GM12878 (cell line): ENCODE measurements around the gene ESRRG. TPM values are rescaled to one million over a fixed set of nuclear protein-coding genes. Genes with fewer than 3 reads are reported as not detected.

Experiments
- ATAC-seq: fragments of 200-7000 bp; cut with Tn5 transposase; 3 replicates; pipeline ENCODE4 v1.9.1; 2020; ENCODE audit warnings: mild to moderate bottlenecking, moderate library complexity
- BruUV-seq: library from RNA; stranded (reverse); fragments of 400-500 nt; replicated peaks from 2 replicates; lab custom pipeline; 2021; lab: Mats Ljungman, UMichigan
- CTCF ChIA-PET: fragments of 300-600 bp; sonication (Branson Sonifier 250); formaldehyde crosslinking; extraction: SDS; loops from one replicate; lab custom pipeline; 2021; ENCODE audit warnings: inconsistent platforms; lab: Yijun Ruan, JAX
- POLR2A ChIA-PET: fragments of 350-600 bp; formaldehyde crosslinking; extraction: SDS; loops from one replicate; lab custom pipeline; 2021; ENCODE audit warnings: inconsistent platforms; lab: Charles Lee
- RAD21 ChIA-PET: fragments of 300-600 bp; sonication (Branson Sonifier 250); formaldehyde crosslinking; loops from one replicate; lab custom pipeline; 2023; ENCODE audit warnings: antibody characterized with exemption; ENCODE audit not compliant: unreplicated experiment; lab: Charles Lee
- SMC1A ChIA-PET: fragments of 300-600 bp; sonication (Branson Sonifier 250); formaldehyde crosslinking; loops from one replicate; lab custom pipeline; 2023; ENCODE audit not compliant: unreplicated experiment, uncharacterized antibody; lab: Charles Lee
- DNase-seq: peaks from one replicate; pipeline ENCODE4 v3.0.0-alpha.2; 2011; ENCODE audit warnings: low read depth, low spot score
- FAIRE-seq: peaks from 3 replicates; lab custom pipeline; 2011; peaks lifted over from hg19 to GRCh38; lab: Jason Lieb, UNC
- H2AFZ ChIP-seq: 2 replicates; pipeline ENCODE4 v1.6.0; 2011; ENCODE audit warnings: low read depth, low read length, control low read depth; ENCODE audit not compliant: control insufficient read depth
- H3K27ac ChIP-seq: 2 replicates; pipeline ENCODE4 v1.5.1; 2011; ENCODE audit warnings: control low read depth; ENCODE audit not compliant: control insufficient read depth, insufficient read depth
- H3K27me3 ChIP-seq, 2 experiments: replicated peaks in 1 of 2; 2 replicates each; pipeline versions ENCODE4 v1.6.0 to v1.6.1; 2011; ENCODE audit warnings: low read length in 1 of 2; ENCODE audit not compliant: control insufficient read depth in 2 of 2, insufficient read depth in 2 of 2
- H3K36me3 ChIP-seq, 2 experiments: 2 replicates each; pipeline ENCODE4 v1.5.1; 2011; ENCODE audit warnings: low read length in 1 of 2; ENCODE audit not compliant: control insufficient read depth in 2 of 2, insufficient read depth in 2 of 2
- H3K4me1 ChIP-seq: 2 replicates; pipeline ENCODE4 v1.6.1; 2011; ENCODE audit warnings: mild to moderate bottlenecking, low read length, moderate library complexity, mixed read lengths; ENCODE audit not compliant: control insufficient read depth, insufficient read depth
- H3K4me2 ChIP-seq: 2 replicates; pipeline ENCODE4 v1.6.0; 2011; ENCODE audit warnings: control low read depth; ENCODE audit not compliant: control insufficient read depth, insufficient read depth
- H3K4me3 ChIP-seq: fragments of 200-600 bp; sonication (generic); 2 replicates; pipeline ENCODE4 v1.5.1; 2016
- H3K79me2 ChIP-seq: 2 replicates; pipeline ENCODE4 v1.6.0; 2011; ENCODE audit warnings: low read length; ENCODE audit not compliant: control insufficient read depth, insufficient read depth
- H3K9ac ChIP-seq: 2 replicates; pipeline ENCODE4 v1.8.0; 2011; ENCODE audit warnings: low read length, control low read depth, mixed read lengths; ENCODE audit not compliant: control insufficient read depth, insufficient read depth
- H3K9me3 ChIP-seq: replicated peaks from 3 replicates; pipeline ENCODE4 v1.5.1; 2011; ENCODE audit warnings: mild to moderate bottlenecking, low read length; ENCODE audit not compliant: control insufficient read depth, insufficient read depth
- H4K20me1 ChIP-seq: 2 replicates; pipeline ENCODE4 v1.6.0; 2011; ENCODE audit not compliant: control insufficient read depth, insufficient read depth
- CHD1 ChIP-seq: IDR thresholded peaks from 2 replicates; pipeline ENCODE4 v1.6.1; 2012; ENCODE audit warnings: low read depth, low read length, improper control_type of control experiment
- FOXK2 ChIP-seq: fragments of 450-650 bp; IDR thresholded peaks from 2 replicates; pipeline ENCODE4 v1.6.1; 2017; ENCODE audit warnings: mild to moderate bottlenecking, moderate library complexity
- MYB ChIP-seq: fragments of 150-350 bp; IDR thresholded peaks from 2 replicates; pipeline ENCODE4 v1.6.1; 2014; ENCODE audit warnings: mild to moderate bottlenecking, low read depth, low read length, borderline replicate concordance
- SUPT20H ChIP-seq: IDR thresholded peaks from 2 replicates; pipeline ENCODE4 v1.6.1; 2011; ENCODE audit warnings: low read depth, mild to moderate bottlenecking, low read length, moderate library complexity, borderline replicate concordance; ENCODE audit not compliant: control insufficient read depth
- ZBED1 ChIP-seq: IDR thresholded peaks from 2 replicates; pipeline ENCODE4 v1.6.1; 2016; ENCODE audit warnings: borderline replicate concordance
- ZNF384 ChIP-seq: IDR thresholded peaks from 2 replicates; pipeline ENCODE4 v1.6.1; 2012; ENCODE audit warnings: low read depth, mild to moderate bottlenecking, low read length, improper control_type of control experiment, borderline replicate concordance
- WGBS: methylation state at CpG from one replicate; pipeline ENCODE4 v1.1.6; 2016; ENCODE audit warnings: low lambda C conversion rate; ENCODE audit not compliant: insufficient replicate concordance, insufficient coverage; ENCODE audit errors: missing lambda C conversion rate; 5-methylcytosine and 5-hydroxymethylcytosine counted together
- in situ Hi-C: fragments of 300-500 bp; cut with MboI; formaldehyde crosslinking; loops from 9 replicates; pipeline ENCODE4 v1.14.3; 2018; ENCODE audit warnings: mixed read lengths
- intact Hi-C: fragments of 100-400 bp; cut with micrococcal nuclease; formaldehyde crosslinking; loops from one replicate; pipeline ENCODE4 v1.14.2; 2022; ENCODE audit not compliant: unreplicated experiment
- polyA plus RNA-seq, 11 experiments: library from polyadenylated mRNA; depleted of rRNA in 4 of 11; unstranded in 6 of 11; stranded (reverse) in 5 of 11; fragments of >200 nt; fragmentation: Nextera tagmentation in 4 of 11; fragmentation: Illumina TruSeq in 1 of 11; extraction: Ambion mirVana in 4 of 11; extraction: Trizol in 1 of 11; gene quantifications; 1 replicate in 1 of 11; 2 replicates in 10 of 11; pipeline versions ENCODE4 v1.2.1 to v1.2.3, GENCODE V29; 2011 to 2016; ENCODE audit warnings: inconsistent platforms in 2 of 11, missing spikeins in 2 of 11, low read depth in 1 of 11
- total RNA-seq, 4 experiments: library from RNA; depleted of rRNA in 3 of 4; stranded (reverse); fragments of >200 nt in 3 of 4; fragmentation: Illumina TruSeq in 1 of 4; extraction: Trizol in 1 of 4; gene quantifications; 2 replicates each; pipeline versions ENCODE4 v1.2.1 to v1.2.3, GENCODE V29; 2013 to 2021
- TF ChIP-seq, protein P1 (sequence below): fragments of 450-650 bp; IDR thresholded peaks from 2 replicates; pipeline ENCODE4 v1.6.1; 2018; ENCODE audit warnings: borderline replicate concordance, mild to moderate bottlenecking; ENCODE audit not compliant: partially characterized antibody

The ESRRG gene
- total and polyA plus RNA-seq, 10 of the 15 experiments (the other 5 are each of a cell fraction or from before 2014, with no cell fraction given), result 0.03 TPM; not detected in 9

DNA sequence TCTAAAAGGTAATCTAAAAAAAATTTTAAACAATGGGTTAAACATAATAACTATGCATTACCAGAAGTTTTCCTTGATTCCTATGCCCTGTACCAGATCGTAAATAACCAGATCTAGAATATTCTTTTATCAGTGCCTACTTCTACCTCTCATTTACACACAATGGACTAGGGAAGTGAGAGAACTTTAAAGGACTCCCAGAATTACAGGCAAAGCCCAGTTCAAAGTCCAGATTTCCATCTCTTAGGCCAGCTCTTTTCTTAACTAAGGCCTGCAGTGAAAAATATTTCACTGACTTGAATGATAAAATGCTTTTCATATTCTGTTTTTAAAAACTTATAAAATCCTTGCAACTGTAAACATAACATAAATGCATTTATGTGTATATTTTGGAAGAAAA, 32.6 kb downstream of the ESRRG start:
- FAIRE-seq (no peak), ATAC-seq (no peak), DNase-seq (no peak)
- Histone ChIP-seq H3K27ac (no peak overlapping the region), H3K4me2 (no peak overlapping the region), H3K4me1 (no peaks in the 10 kb centered on the region), H3K36me3 (no peaks in the 10 kb centered on the region), H3K4me3 (no peak overlapping the region), H4K20me1 (no peaks in the 10 kb centered on the region), H3K9ac (no peak overlapping the region), H2AFZ (no peak overlapping the region), H3K9me3 (no peaks in the 10 kb centered on the region), H3K27me3 (no peaks in the 10 kb centered on the region), H3K79me2 (no peaks in the 10 kb centered on the region)
- intact Hi-C loops, result no loop called here
- POLR2A ChIA-PET, result no interaction called here
- TF ChIP-seq ZNF384 (no peak), CHD1 (no peak), SUPT20H (no peak), ZBED1 (no peak), FOXK2 (no peak), MYB (no peak)
- TF ChIP-seq, protein P1, sequence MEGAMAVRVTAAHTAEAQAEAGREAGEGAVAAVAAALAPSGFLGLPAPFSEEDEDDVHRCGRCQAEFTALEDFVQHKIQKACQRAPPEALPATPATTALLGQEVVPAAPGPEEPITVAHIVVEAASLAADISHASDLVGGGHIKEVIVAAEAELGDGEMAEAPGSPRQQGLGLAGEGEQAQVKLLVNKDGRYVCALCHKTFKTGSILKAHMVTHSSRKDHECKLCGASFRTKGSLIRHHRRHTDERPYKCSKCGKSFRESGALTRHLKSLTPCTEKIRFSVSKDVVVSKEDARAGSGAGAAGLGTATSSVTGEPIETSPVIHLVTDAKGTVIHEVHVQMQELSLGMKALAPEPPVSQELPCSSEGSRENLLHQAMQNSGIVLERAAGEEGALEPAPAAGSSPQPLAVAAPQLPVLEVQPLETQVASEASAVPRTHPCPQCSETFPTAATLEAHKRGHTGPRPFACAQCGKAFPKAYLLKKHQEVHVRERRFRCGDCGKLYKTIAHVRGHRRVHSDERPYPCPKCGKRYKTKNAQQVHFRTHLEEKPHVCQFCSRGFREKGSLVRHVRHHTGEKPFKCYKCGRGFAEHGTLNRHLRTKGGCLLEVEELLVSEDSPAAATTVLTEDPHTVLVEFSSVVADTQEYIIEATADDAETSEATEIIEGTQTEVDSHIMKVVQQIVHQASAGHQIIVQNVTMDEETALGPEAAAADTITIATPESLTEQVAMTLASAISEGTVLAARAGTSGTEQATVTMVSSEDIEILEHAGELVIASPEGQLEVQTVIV, result no peak
- BruUV-seq, result no TSS peak
- in situ Hi-C loops, result no loop called here
- CTCF ChIA-PET, result interaction anchor here (0.6 kb wide), 1 partner anchor 1639 kb away, joined by 3 read pairs; no protein-coding TSS in a partner anchor
- RAD21 ChIA-PET, result no interaction called here
- SMC1A ChIA-PET, result interaction anchor here (0.8 kb wide), 1 partner anchor 19 kb away, joined by 3 read pairs; no protein-coding TSS in a partner anchor
- WGBS, result 6% methylated on average over 1 of the region's 1 CpG
